Measurements from ENCODE around the gene ACP6.

DNA sequence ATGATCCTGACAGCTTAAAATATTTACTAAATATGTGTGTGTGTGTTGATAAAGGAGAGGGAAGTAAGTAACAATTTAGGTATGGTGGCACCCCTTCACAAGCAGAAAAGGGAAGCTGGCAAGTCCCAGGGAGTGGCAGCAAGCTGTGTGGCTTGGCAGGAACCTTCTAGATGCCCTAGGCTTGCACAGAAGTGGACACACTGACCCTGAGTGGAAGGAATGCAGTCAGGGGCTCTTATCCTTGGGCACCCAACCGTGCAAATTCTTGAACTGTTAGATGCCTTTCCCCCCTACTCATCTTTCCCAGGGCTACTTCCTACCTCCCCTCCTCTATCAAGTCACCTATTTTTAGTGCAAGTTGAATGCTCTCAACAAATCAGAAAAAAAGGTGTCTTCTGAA is 18.9 kb downstream of the ACP6 start:
- TF ChIP-seq GATA2 (IDR thresholded peaks at IDR 0.05; ENCODE audit: low read depth, low read length), result no peak
- TF ChIP-seq GATA3 (IDR thresholded peaks at IDR 0.05; ENCODE audit: low read depth, low read length), result no peak
